Activated B cell treated with CpG ODN at 0.5 μM for 24 hours (primary cell): Measurements from ENCODE around the gene KRT23. TPM values are rescaled to one million over a fixed set of nuclear protein-coding genes. Genes with fewer than 3 reads are reported as not detected.

Source experiments
- ATAC-seq: fragments of 200-7000 bp; cut with Tn5 transposase; one replicate; pipeline ENCODE4 v1.10.0; 2021; ENCODE audit warnings: low read depth, mild to moderate bottlenecking, moderate library complexity
- CTCF ChIA-PET: fragments of 350-600 bp; sonication (Branson Sonifier 250); formaldehyde crosslinking; loops from one replicate; lab custom pipeline; 2021; ENCODE audit warnings: antibody characterized with exemption; lab: Charles Lee
- POLR2A ChIA-PET: fragments of 350-600 bp; sonication (Branson Sonifier 250); formaldehyde crosslinking; loops from one replicate; lab custom pipeline; 2021; ENCODE audit warnings: antibody characterized with exemption; lab: Charles Lee
- DNase-seq: peaks from one replicate; pipeline ENCODE4 v3.0.0; 2022
- H3K27ac Mint-ChIP-seq: one replicate; pipeline ENCODE4 v1.8.0; 2020; ENCODE audit warnings: mixed read lengths
- H3K27me3 Mint-ChIP-seq: one replicate; pipeline ENCODE4 v1.8.0; 2021; ENCODE audit warnings: mixed read lengths
- H3K36me3 Mint-ChIP-seq: one replicate; pipeline ENCODE4 v1.8.0; 2021; ENCODE audit warnings: low read depth, mixed read lengths
- H3K4me1 Mint-ChIP-seq: one replicate; pipeline ENCODE4 v1.8.0; 2021; ENCODE audit warnings: mixed read lengths
- H3K4me3 Mint-ChIP-seq: one replicate; pipeline ENCODE4 v1.8.0; 2020; ENCODE audit warnings: mild to moderate bottlenecking, mixed read lengths
- H3K9me3 Mint-ChIP-seq: one replicate; pipeline ENCODE4 v1.8.0; 2020; ENCODE audit warnings: mixed read lengths
- intact Hi-C: fragments of 100-400 bp; cut with micrococcal nuclease; formaldehyde crosslinking; loops from one replicate; pipeline ENCODE4 v1.15.1; 2024
- total RNA-seq: library from RNA; stranded (reverse); gene quantifications from 2 replicates; pipeline ENCODE4 v1.2.3, GENCODE V29; 2022
- TF ChIP-seq, protein P1 (sequence below): fragments of 200-600 bp; IDR thresholded peaks from one replicate; pipeline ENCODE4 v1.8.0; 2022; ENCODE audit warnings: antibody characterized with exemption, mild to moderate bottlenecking

Gene KRT23
- total RNA-seq, 1 donor from 2014 or later, result not detected

DNA sequence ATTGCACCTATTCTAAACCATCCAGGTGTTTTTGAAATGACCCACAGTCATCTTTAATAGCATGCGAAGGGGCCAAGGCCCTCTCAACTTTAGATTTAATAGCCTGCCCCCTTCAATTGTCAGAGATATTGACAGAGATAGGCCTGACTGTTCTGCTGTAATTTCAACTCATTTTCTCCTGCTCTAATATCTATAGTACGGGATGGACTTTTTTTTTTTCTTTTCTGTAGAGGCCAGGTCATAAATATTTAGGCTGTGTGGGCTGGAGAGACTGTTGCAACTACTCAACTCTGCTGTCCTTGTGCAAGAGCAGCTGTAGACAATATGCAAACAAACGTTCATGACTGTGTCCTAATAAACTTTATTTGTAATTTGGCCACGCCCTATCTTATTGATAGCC is 27.7 kb downstream of the KRT23 start:
- CTCF ChIA-PET, result interaction anchor here (1.2 to 3.5 kb wide), 7 partner anchors 380 to 754 kb away, joined by 3 to 23 read pairs (median 13); partner anchors contain the start of gene KRTAP16-1
- intact Hi-C loops, result loop anchor here (1.0 to 10.0 kb wide), 8 partner anchors 107 to 758 kb away; no protein-coding TSS in a partner anchor
- H3K27ac Mint-ChIP-seq, result no peak overlapping the region
- no peaks in the 10 kb centered on the region for H3K4me1 Mint-ChIP-seq
- POLR2A ChIA-PET, result no interaction called here
- TF ChIP-seq, protein P1, sequence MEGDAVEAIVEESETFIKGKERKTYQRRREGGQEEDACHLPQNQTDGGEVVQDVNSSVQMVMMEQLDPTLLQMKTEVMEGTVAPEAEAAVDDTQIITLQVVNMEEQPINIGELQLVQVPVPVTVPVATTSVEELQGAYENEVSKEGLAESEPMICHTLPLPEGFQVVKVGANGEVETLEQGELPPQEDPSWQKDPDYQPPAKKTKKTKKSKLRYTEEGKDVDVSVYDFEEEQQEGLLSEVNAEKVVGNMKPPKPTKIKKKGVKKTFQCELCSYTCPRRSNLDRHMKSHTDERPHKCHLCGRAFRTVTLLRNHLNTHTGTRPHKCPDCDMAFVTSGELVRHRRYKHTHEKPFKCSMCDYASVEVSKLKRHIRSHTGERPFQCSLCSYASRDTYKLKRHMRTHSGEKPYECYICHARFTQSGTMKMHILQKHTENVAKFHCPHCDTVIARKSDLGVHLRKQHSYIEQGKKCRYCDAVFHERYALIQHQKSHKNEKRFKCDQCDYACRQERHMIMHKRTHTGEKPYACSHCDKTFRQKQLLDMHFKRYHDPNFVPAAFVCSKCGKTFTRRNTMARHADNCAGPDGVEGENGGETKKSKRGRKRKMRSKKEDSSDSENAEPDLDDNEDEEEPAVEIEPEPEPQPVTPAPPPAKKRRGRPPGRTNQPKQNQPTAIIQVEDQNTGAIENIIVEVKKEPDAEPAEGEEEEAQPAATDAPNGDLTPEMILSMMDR, result no peak
- ATAC-seq (no peak), DNase-seq (no peak)
- no peak overlapping the region for H3K4me3 Mint-ChIP-seq
- H3K9me3 Mint-ChIP-seq, result no peaks in the 10 kb centered on the region
- peaks cover 31% of the 10 kb centered on the region for H3K27me3 Mint-ChIP-seq
- no peaks in the 10 kb centered on the region for H3K36me3 Mint-ChIP-seq

DNA sequence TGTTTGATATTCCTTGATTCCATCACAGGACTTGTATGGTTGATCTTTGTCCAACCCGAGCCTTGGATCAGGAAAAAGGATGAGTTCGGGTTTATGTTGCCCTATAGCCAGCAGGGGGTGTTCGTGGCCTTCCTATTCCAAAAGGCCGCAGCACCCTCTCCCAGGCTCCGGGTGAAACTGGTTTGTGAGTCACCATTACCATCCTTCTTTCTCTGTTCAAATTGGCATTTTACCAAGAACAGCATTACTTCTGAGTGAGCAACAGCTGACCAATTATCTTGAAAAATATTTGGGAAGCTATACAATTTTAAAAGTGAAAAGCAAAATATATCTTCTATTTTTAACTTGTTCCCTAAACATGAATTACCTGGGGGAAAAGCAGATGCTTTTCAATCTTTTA is 28.1 kb downstream of the KRT23 start:
- ATAC-seq, result peak; percentile 77
- H3K27ac Mint-ChIP-seq, result no peak overlapping the region
- DNase-seq, result no peak
- H3K4me1 Mint-ChIP-seq, result no peaks in the 10 kb centered on the region
- ChIA-PET POLR2A (no interaction called here), CTCF (interaction anchor here (1.2 to 3.5 kb wide), 8 partner anchors 289 to 754 kb away, joined by 3 to 23 read pairs (median 8); partner anchors contain the start of gene KRTAP16-1)
- H3K9me3 Mint-ChIP-seq, result no peaks in the 10 kb centered on the region
- H3K4me3 Mint-ChIP-seq, result no peak overlapping the region
- intact Hi-C loops, result loop anchor here (1.0 to 10.0 kb wide), 8 partner anchors 107 to 758 kb away; no protein-coding TSS in a partner anchor
- TF ChIP-seq, protein P1, result no peak
- peaks cover 34% of the 10 kb centered on the region for H3K27me3 Mint-ChIP-seq
- H3K36me3 Mint-ChIP-seq, result no peaks in the 10 kb centered on the region

DNA sequence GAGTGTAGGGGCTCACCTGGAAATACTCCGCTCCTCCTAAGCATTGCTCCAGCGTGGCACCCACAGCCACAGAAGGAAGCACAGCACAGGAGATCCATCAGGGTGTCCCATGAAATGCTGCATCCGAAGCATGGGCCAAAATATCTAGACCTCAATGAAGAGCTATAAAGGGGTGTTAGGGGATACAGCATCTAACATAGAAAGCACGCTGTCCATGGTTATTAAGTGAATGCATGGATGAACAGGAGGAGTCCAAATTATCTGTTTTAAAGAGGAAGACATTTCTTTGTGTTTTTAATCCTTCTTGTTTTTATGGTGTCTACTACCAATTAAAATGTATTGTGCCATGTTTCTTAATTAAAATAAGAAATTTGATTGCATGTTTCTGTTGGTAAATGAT is 30.8 kb downstream of the KRT23 start:
- ChIA-PET POLR2A (interaction anchor here (0.7 kb wide), 1 partner anchor 742 kb away, joined by 5 read pairs; no protein-coding TSS in a partner anchor), CTCF (interaction anchor here (0.9 to 2.2 kb wide), 3 partner anchors 49 to 756 kb away, joined by 3 to 5 read pairs (median 4); no protein-coding TSS in a partner anchor)
- no peaks in the 10 kb centered on the region for H3K9me3 Mint-ChIP-seq
- peaks cover 4% of the 10 kb centered on the region for H3K4me1 Mint-ChIP-seq
- DNase-seq, result no peak
- no peak for ATAC-seq
- no peak overlapping the region for H3K27ac Mint-ChIP-seq
- intact Hi-C loops, result loop anchor here (5.0 to 10.0 kb wide), 2 partner anchors 104 to 282 kb away; no protein-coding TSS in a partner anchor
- H3K4me3 Mint-ChIP-seq, result no peak overlapping the region
- H3K27me3 Mint-ChIP-seq, result peaks cover 24% of the 10 kb centered on the region
- no peaks in the 10 kb centered on the region for H3K36me3 Mint-ChIP-seq
- TF ChIP-seq, protein P1, result no peak

- intact Hi-C loops, result loop anchor here (5.0 to 10.0 kb wide), 2 partner anchors 103 to 281 kb away; no protein-coding TSS in a partner anchor
- Mint-ChIP-seq H3K27me3 (peaks cover 24% of the 10 kb centered on the region), H3K27ac (no peak overlapping the region), H3K4me3 (no peak overlapping the region), H3K9me3 (no peaks in the 10 kb centered on the region), H3K36me3 (no peaks in the 10 kb centered on the region), H3K4me1 (peaks cover 4% of the 10 kb centered on the region)
- DNase-seq (no peak), ATAC-seq (no peak)
- CTCF ChIA-PET, result interaction anchor here (1.5 kb wide), 1 partner anchor 644 kb away, joined by 6 read pairs; no protein-coding TSS in a partner anchor
- TF ChIP-seq, protein P1, result no peak
- POLR2A ChIA-PET, result no interaction called here
Measured at GRCh38 chr17:40905370-40905769, 32.1 kb downstream of the KRT23 start.

DNA sequence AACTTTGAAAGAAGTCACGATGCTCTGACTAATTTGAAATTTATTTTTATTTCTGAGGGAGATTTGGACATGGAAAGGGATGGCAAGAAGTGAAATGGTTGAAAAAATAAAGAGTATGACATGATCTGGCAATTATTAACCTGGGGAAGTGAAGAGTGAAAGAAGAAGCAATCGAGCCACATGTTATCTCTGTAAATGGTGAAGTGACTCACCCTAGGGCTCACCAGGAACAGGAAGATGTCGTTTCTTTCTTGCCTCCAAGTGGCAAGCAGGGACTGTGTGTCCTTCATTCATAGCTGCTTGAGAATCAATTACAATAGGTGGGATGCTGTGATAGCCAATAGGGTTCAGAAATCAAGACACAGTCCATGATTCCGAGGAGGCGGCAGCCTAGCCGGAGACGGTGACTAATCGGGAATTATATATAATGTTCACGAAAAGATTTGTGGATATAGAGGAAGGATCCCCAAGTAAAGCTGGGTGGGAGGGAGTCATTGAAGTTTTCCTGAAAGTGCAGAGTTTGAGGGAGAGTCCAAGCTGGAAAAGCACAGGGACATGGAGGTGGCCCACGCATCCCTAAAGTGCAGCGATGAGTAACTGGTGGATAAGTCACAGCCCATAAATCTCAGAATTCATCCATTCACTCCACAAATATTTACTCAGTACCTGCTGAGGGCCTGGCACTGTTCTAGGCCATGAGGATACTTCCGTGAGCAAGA is 34.2 kb downstream of the KRT23 start:
- Mint-ChIP-seq H3K9me3 (no peaks in the 10 kb centered on the region), H3K27ac (no peak overlapping the region), H3K27me3 (peaks cover 21% of the 10 kb centered on the region), H3K36me3 (no peaks in the 10 kb centered on the region), H3K4me1 (peaks cover 4% of the 10 kb centered on the region), H3K4me3 (no peak overlapping the region)
- intact Hi-C loops, result loop anchor here (10.0 kb wide), 1 partner anchor 278 kb away; no protein-coding TSS in a partner anchor
- peak; percentile 74 for ATAC-seq
- DNase-seq, result no peak
- ChIA-PET POLR2A (interaction anchor here (0.6 kb wide), 1 partner anchor 14 kb away, joined by 4 read pairs; no protein-coding TSS in a partner anchor), CTCF (interaction anchor here (1.2 kb wide), 1 partner anchor 646 kb away, joined by 3 read pairs; no protein-coding TSS in a partner anchor)
- TF ChIP-seq, protein P1, result no peak
